Measurements from ENCODE around the gene PDYN.

PDYN gene

GRCh38 chr20:1928782-1929181, 65.1 kb downstream of the PDYN start:
- Histone ChIP-seq H3K9me3 (no peaks in the 10 kb centered on the region), H3K27ac (no peak overlapping the region), H3K4me1 (ENCODE audit: control insufficient read depth in 1 of 2, insufficient read depth in 1 of 2, low read depth in 1 of 2, low read length in 1 of 2) (peaks cover 0 to 6% of the 10 kb centered on the region in 2 experiments), H3K4me3 (ENCODE audit: low read depth in 1 of 2, low read length in 1 of 2) (no peak overlapping the region), H3K36me3 (peaks cover 100% of the 10 kb centered on the region), H3K27me3 (no peaks in the 10 kb centered on the region)
- TF ChIP-seq CTCF (IDR thresholded peaks at IDR 0.05): no peak
